H9 (cell line): ENCODE measurements around the gene EPB41. TPM values are rescaled to one million over a fixed set of nuclear protein-coding genes. Genes with fewer than 3 reads are reported as not detected.

ENCODE experiments used
- DNase-seq: peaks from one replicate; pipeline ENCODE4 v3.0.0-alpha.2; 2017
- H2AFZ ChIP-seq: one replicate; pipeline ENCODE4 v1.6.1; 2013; ENCODE audit warnings: mild to moderate bottlenecking, low read length, control low read depth, moderate library complexity
- H2AK5ac ChIP-seq: 2 replicates; pipeline ENCODE4 v1.6.1; 2013; ENCODE audit warnings: low read length, control low read depth, mixed read lengths; ENCODE audit not compliant: insufficient read length
- H2BK120ac ChIP-seq: one replicate; pipeline ENCODE4 v1.6.1; 2013; ENCODE audit warnings: low read depth, mild to moderate bottlenecking, low read length, control low read depth, inconsistent platforms; ENCODE audit not compliant: poor library complexity, severe bottlenecking
- H2BK12ac ChIP-seq: 2 replicates; pipeline ENCODE4 v1.6.1; 2013; ENCODE audit warnings: low read length, control low read depth, mixed read lengths, low read depth; ENCODE audit not compliant: insufficient read length
- H2BK15ac ChIP-seq: 2 replicates; pipeline ENCODE4 v1.6.1; 2013; ENCODE audit warnings: low read depth, low read length, control low read depth
- H2BK20ac ChIP-seq: one replicate; pipeline ENCODE4 v1.6.1; 2013; ENCODE audit warnings: low read depth, mild to moderate bottlenecking, low read length, control low read depth, inconsistent platforms; ENCODE audit not compliant: poor library complexity, severe bottlenecking
- H2BK5ac ChIP-seq: 2 replicates; pipeline ENCODE4 v1.6.1; 2013; ENCODE audit warnings: low read length, control low read depth, mixed read lengths; ENCODE audit not compliant: insufficient read length
- H3K14ac ChIP-seq: 2 replicates; pipeline ENCODE4 v1.6.1; 2013; ENCODE audit warnings: low read length, control low read depth; ENCODE audit not compliant: insufficient read depth
- H3K18ac ChIP-seq: 2 replicates; pipeline ENCODE4 v1.6.1; 2013; ENCODE audit warnings: low read depth, mild to moderate bottlenecking, mixed read lengths, low read length, control low read depth; ENCODE audit not compliant: insufficient read length
- H3K23ac ChIP-seq: 2 replicates; pipeline ENCODE4 v1.6.1; 2013; ENCODE audit warnings: low read length, control low read depth, mixed read lengths, low read depth; ENCODE audit not compliant: insufficient read length
- H3K23me2 ChIP-seq: 2 replicates; pipeline ENCODE4 v1.6.1; 2013; ENCODE audit warnings: low read depth, mild to moderate bottlenecking, mixed read lengths, low read length, control low read depth; ENCODE audit not compliant: insufficient read length, poor library complexity, severe bottlenecking
- H3K27ac ChIP-seq: 2 replicates; pipeline ENCODE4 v1.5.1; 2013; ENCODE audit warnings: low read length, control low read depth, mixed read lengths, low read depth; ENCODE audit not compliant: insufficient read length
- H3K27me3 ChIP-seq: 2 replicates; pipeline ENCODE4 v1.6.1; 2013; ENCODE audit warnings: low read length, control low read depth, inconsistent platforms; ENCODE audit not compliant: insufficient read depth
- H3K4ac ChIP-seq: 2 replicates; pipeline ENCODE4 v1.6.1; 2013; ENCODE audit warnings: low read depth, mild to moderate bottlenecking, control low read depth, inconsistent platforms, low read length, moderate library complexity
- H3K4me1 ChIP-seq: 2 replicates; pipeline ENCODE4 v1.6.1; 2013; ENCODE audit warnings: low read length, control low read depth, inconsistent platforms; ENCODE audit not compliant: insufficient read depth
- H3K4me2 ChIP-seq: 2 replicates; pipeline ENCODE4 v1.6.1; 2013; ENCODE audit warnings: low read length, control low read depth, mixed read lengths; ENCODE audit not compliant: insufficient read length, insufficient read depth
- H3K56ac ChIP-seq: 2 replicates; pipeline ENCODE4 v1.6.1; 2013; ENCODE audit warnings: low read depth, mild to moderate bottlenecking, mixed read lengths, low read length, control low read depth; ENCODE audit not compliant: insufficient read length
- H3K79me1 ChIP-seq: 2 replicates; pipeline ENCODE4 v1.6.1; 2013; ENCODE audit warnings: low read depth, mild to moderate bottlenecking, moderate library complexity, low read length, control low read depth, inconsistent platforms; ENCODE audit not compliant: insufficient read depth, poor library complexity, severe bottlenecking
- H3K79me2 ChIP-seq: 2 replicates; pipeline ENCODE4 v1.6.1; 2013; ENCODE audit warnings: low read length, control low read depth, inconsistent platforms; ENCODE audit not compliant: insufficient read depth
- H3K9ac ChIP-seq: 2 replicates; pipeline ENCODE4 v1.6.1; 2013; ENCODE audit warnings: low read length, control low read depth, mixed read lengths; ENCODE audit not compliant: insufficient read length; ENCODE audit errors: extremely low read depth
- H3K9me3 ChIP-seq: one replicate; pipeline ENCODE4 v1.6.1; 2013; ENCODE audit warnings: low read depth, low read length, inconsistent platforms; ENCODE audit not compliant: control insufficient read depth
- H3T11ph ChIP-seq: one replicate; pipeline ENCODE4 v1.6.1; 2013; ENCODE audit warnings: mild to moderate bottlenecking, low read length, control low read depth, inconsistent platforms
- H4K20me1 ChIP-seq: one replicate; pipeline ENCODE4 v1.6.1; 2013; ENCODE audit not compliant: control insufficient read depth, insufficient read length, insufficient read depth
- H4K5ac ChIP-seq: 2 replicates; pipeline ENCODE4 v1.6.1; 2013; ENCODE audit warnings: low read depth, mild to moderate bottlenecking, mixed read lengths, low read length, control low read depth; ENCODE audit not compliant: insufficient read length
- H4K8ac ChIP-seq: replicated peaks from 2 replicates; pipeline ENCODE4 v1.6.1; 2013; ENCODE audit warnings: low read length, control low read depth, mixed read lengths, low read depth; ENCODE audit not compliant: insufficient read length
- H4K91ac ChIP-seq: 2 replicates; pipeline ENCODE4 v1.6.1; 2013; ENCODE audit warnings: low read depth, mild to moderate bottlenecking, moderate library complexity, mixed read lengths, low read length, control low read depth; ENCODE audit not compliant: insufficient read length
- H3K27ac Mint-ChIP-seq, 3 experiments: 2 replicates in 2 of 3; 3 replicates in 1 of 3; pipeline ENCODE4 v1.8.0; 2020 to 2021; ENCODE audit warnings: mixed read lengths in 3 of 3, mild to moderate bottlenecking in 1 of 3, moderate library complexity in 1 of 3
- H3K27me3 Mint-ChIP-seq: 2 replicates; pipeline ENCODE4 v1.8.0; 2021; ENCODE audit warnings: low read depth, mild to moderate bottlenecking, moderate library complexity, mixed read lengths
- H3K36me3 Mint-ChIP-seq, 3 experiments: 2 replicates in 2 of 3; 3 replicates in 1 of 3; pipeline ENCODE4 v1.8.0; 2020 to 2021; ENCODE audit warnings: low read depth in 3 of 3, mixed read lengths in 3 of 3; ENCODE audit not compliant: insufficient read depth in 1 of 3
- H3K4me1 Mint-ChIP-seq, 2 experiments: 2 replicates each; pipeline ENCODE4 v1.8.0; 2020; ENCODE audit warnings: mixed read lengths in 2 of 2
- H3K4me3 Mint-ChIP-seq, 2 experiments: 2 replicates in 1 of 2; 3 replicates in 1 of 2; pipeline ENCODE4 v1.8.0; 2020 to 2021; ENCODE audit warnings: mild to moderate bottlenecking in 2 of 2, mixed read lengths in 2 of 2, moderate library complexity in 1 of 2
- H3K9me3 Mint-ChIP-seq, 2 experiments: 2 replicates in 1 of 2; 3 replicates in 1 of 2; pipeline ENCODE4 v1.8.0; 2020; ENCODE audit warnings: mild to moderate bottlenecking in 2 of 2, mixed read lengths in 2 of 2, moderate library complexity in 1 of 2
- CTCF ChIP-seq: fragments of 200-600 bp; sonication (generic); conservative IDR thresholded peaks from 3 replicates; pipeline ENCODE4 v1.8.0; 2021; ENCODE audit warnings: antibody characterized with exemption, mild to moderate bottlenecking
- WGBS: extraction: QIAGEN DNeasy Blood & Tissue Kit; methylation state at CpG from one replicate; pipeline ENCODE4 v1.1.7; 2013; ENCODE audit warnings: missing lambda C conversion rate, low lambda C conversion rate, mixed read lengths; ENCODE audit not compliant: insufficient read length; ENCODE audit errors: extremely low coverage; 5-methylcytosine and 5-hydroxymethylcytosine counted together
- total RNA-seq: library from RNA; stranded (reverse); gene quantifications from 2 replicates; pipeline ENCODE4 v1.2.1, GENCODE V29; 2021

EPB41 gene
- total RNA-seq, 1 experiment from 2014 or later = 75.4 TPM

GRCh38 chr1:28894785-28895184, 19.6 kb upstream of the EPB41 start:
- no peak overlapping the region for H3K14ac ChIP-seq
- Mint-ChIP-seq H3K4me3 (no peak overlapping the region), H3K36me3 (no peaks in the 10 kb centered on the region), H3K4me1 (peaks cover 12 to 17% of the 10 kb centered on the region in 2 experiments), H3K27me3 (no peaks in the 10 kb centered on the region), H3K9me3 (no peaks in the 10 kb centered on the region), H3K27ac (no peak overlapping the region; a peak in 1 of 7 replicates)
- no peaks in the 10 kb centered on the region for H3K4me1 ChIP-seq
- H3K9ac ChIP-seq = no peak overlapping the region
- H3K79me2 ChIP-seq = no peaks in the 10 kb centered on the region
- no peak overlapping the region for H4K5ac ChIP-seq
- H3K23me2 ChIP-seq = no peaks in the 10 kb centered on the region
- H3T11ph ChIP-seq = no peak overlapping the region
- no peak overlapping the region for H3K18ac ChIP-seq
- H2BK15ac ChIP-seq = no peak overlapping the region
- H2BK5ac ChIP-seq = no peak overlapping the region
- no peak for DNase-seq
- no peak overlapping the region for H4K91ac ChIP-seq
- no peaks in the 10 kb centered on the region for H4K20me1 ChIP-seq
- H2AFZ ChIP-seq = no peak overlapping the region
- H4K8ac ChIP-seq = no peak overlapping the region
- H3K4ac ChIP-seq = no peak overlapping the region
- no peak overlapping the region for H3K27ac ChIP-seq
- no peak overlapping the region for H2BK12ac ChIP-seq
- H3K56ac ChIP-seq = no peak overlapping the region
- H3K4me2 ChIP-seq = no peak overlapping the region
- no peak overlapping the region for H2BK120ac ChIP-seq
- no peak overlapping the region for H3K23ac ChIP-seq
- no peak overlapping the region for H2AK5ac ChIP-seq
- no peaks in the 10 kb centered on the region for H3K79me1 ChIP-seq
- H3K9me3 ChIP-seq = no peaks in the 10 kb centered on the region
- TF ChIP-seq CTCF = no peak
- no peak overlapping the region for H2BK20ac ChIP-seq
- no CpG with 5 or more reads among the region's 2 CpGs for WGBS
- no peaks in the 10 kb centered on the region for H3K27me3 ChIP-seq
